A673 (cell line): Measurements from ENCODE around the gene FRMD5.

ENCODE experiments used
- CTCF ChIP-seq: fragments of 300-800, 200-600 bp; sonication (generic); conservative IDR thresholded peaks from 2 replicates; pipeline ENCODE4 v1.5.1; 2017; ENCODE audit warnings: low read depth, mild to moderate bottlenecking, antibody characterized with exemption, low read length, moderate library complexity, mixed read lengths
- EZH2 ChIP-seq: fragments of 200-600 bp; sonication (generic); IDR thresholded peaks from 2 replicates; pipeline ENCODE4 v1.6.1; 2017; ENCODE audit warnings: borderline replicate concordance, low read depth, mild to moderate bottlenecking, mixed read lengths, antibody characterized with exemption, low read length; ENCODE audit not compliant: poor library complexity, severe bottlenecking

DNA sequence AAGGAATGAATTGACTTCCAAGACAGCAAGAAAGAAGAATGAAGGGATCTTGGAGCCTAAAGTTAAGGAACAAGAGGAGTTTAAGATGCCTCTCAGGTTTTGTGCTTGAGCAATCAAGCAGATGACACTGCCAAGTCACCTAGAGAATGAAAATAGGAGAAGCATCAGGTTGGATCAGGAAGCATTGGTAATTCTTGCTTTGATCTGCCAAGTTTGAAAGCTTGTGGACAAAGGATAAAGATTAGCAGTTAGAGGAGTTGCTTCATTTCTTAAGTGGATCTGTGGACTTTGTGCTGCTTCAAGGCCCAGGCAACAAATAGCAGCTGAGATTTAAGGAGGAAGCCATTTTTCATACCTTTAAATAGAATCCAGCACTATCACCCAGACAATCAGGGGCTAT lies 35.6 kb downstream of the FRMD5 start:
- TF ChIP-seq EZH2 = no peak
- TF ChIP-seq CTCF = no peak
